WTC11 (cell line): ENCODE data around the gene STX3. TPM values are rescaled to one million over a fixed set of nuclear protein-coding genes. Genes with fewer than 3 reads are reported as not detected.

Source experiments
- ATAC-seq: fragments of 200-7000 bp; cut with Tn5 transposase; 2 replicates; pipeline ENCODE4 v1.10.0; 2021; ENCODE audit warnings: mild to moderate bottlenecking, moderate library complexity
- CTCF ChIA-PET: fragments of 300-600 bp; sonication (Branson Sonifier 250); formaldehyde crosslinking; loops from one replicate; lab custom pipeline; 2021; ENCODE audit warnings: antibody characterized with exemption; lab: Charles Lee
- POLR2A ChIA-PET: fragments of 350-600 bp; sonication (Branson Sonifier 250); formaldehyde crosslinking; loops from one replicate; lab custom pipeline; 2021; ENCODE audit warnings: antibody characterized with exemption; lab: Charles Lee
- DNase-seq: peaks from one replicate; pipeline ENCODE4 v3.0.0; 2021; ENCODE audit warnings: low spot score
- H3K27ac Mint-ChIP-seq: 2 replicates; pipeline ENCODE4 v1.8.0; 2021; ENCODE audit warnings: mixed read lengths
- H3K27me3 Mint-ChIP-seq: 2 replicates; pipeline ENCODE4 v1.8.0; 2021; ENCODE audit warnings: low read depth, mild to moderate bottlenecking, moderate library complexity, mixed read lengths
- H3K36me3 Mint-ChIP-seq: 2 replicates; pipeline ENCODE4 v1.8.0; 2021; ENCODE audit warnings: mixed read lengths
- H3K4me1 Mint-ChIP-seq: 2 replicates; pipeline ENCODE4 v1.8.0; 2022; ENCODE audit warnings: mixed read lengths
- H3K4me3 Mint-ChIP-seq: 2 replicates; pipeline ENCODE4 v1.8.0; 2021; ENCODE audit warnings: mild to moderate bottlenecking, moderate library complexity, mixed read lengths
- H3K9me3 Mint-ChIP-seq: 2 replicates; pipeline ENCODE4 v1.8.0; 2021; ENCODE audit warnings: mixed read lengths
- ETV6 ChIP-seq: sonication (generic); formaldehyde crosslinking; IDR thresholded peaks from 2 replicates; pipeline ENCODE4 v1.8.1; 2022; ENCODE audit warnings: mild to moderate bottlenecking, missing genetic modification reagents
- MXD4 ChIP-seq: fragments of 250-450 bp; sonication (Bioruptor Pico); IDR thresholded peaks from 2 replicates; pipeline ENCODE4 v1.8.0; 2021; ENCODE audit warnings: mild to moderate bottlenecking, moderate library complexity, borderline replicate concordance
- PRRX2 ChIP-seq: fragments of 250-450 bp; sonication (Bioruptor Pico); IDR thresholded peaks from 2 replicates; pipeline ENCODE4 v1.8.0; 2021; ENCODE audit warnings: mild to moderate bottlenecking
- total RNA-seq: library from RNA; stranded (reverse); gene quantifications from 3 replicates; pipeline ENCODE4 v1.2.3, GENCODE V29; 2021
- TF ChIP-seq, protein P1 (sequence below): sonication (generic); formaldehyde crosslinking; IDR thresholded peaks from 2 replicates; pipeline ENCODE4 v1.8.0; 2022; ENCODE audit warnings: mild to moderate bottlenecking, missing genetic modification reagents
- TF ChIP-seq, protein P2 (sequence below): sonication (generic); formaldehyde crosslinking; IDR thresholded peaks from 2 replicates; pipeline ENCODE4 v1.8.1; 2022; ENCODE audit warnings: mild to moderate bottlenecking, missing genetic modification reagents, moderate library complexity, borderline replicate concordance
- TF ChIP-seq, protein P3 (sequence below): fragments of 250-450 bp; sonication (Bioruptor Pico); IDR thresholded peaks from 2 replicates; pipeline ENCODE4 v1.9.0; 2021; ENCODE audit warnings: mild to moderate bottlenecking
- TF ChIP-seq, protein P4 (sequence below): sonication (generic); formaldehyde crosslinking; IDR thresholded peaks from 2 replicates; pipeline ENCODE4 v1.8.1; 2023; ENCODE audit warnings: mild to moderate bottlenecking, missing genetic modification reagents, moderate library complexity
- TF ChIP-seq, protein P5 (sequence below): sonication (generic); formaldehyde crosslinking; IDR thresholded peaks from 2 replicates; pipeline ENCODE4 v1.8.0; 2023; ENCODE audit warnings: mild to moderate bottlenecking, missing genetic modification reagents
- TF ChIP-seq, protein P6 (sequence below): fragments of 250-450 bp; sonication (Bioruptor Pico); IDR thresholded peaks from 2 replicates; pipeline ENCODE4 v1.9.0; 2021; ENCODE audit warnings: mild to moderate bottlenecking, borderline replicate concordance
- TF ChIP-seq, protein P7 (sequence below): sonication (generic); formaldehyde crosslinking; IDR thresholded peaks from 2 replicates; pipeline ENCODE4 v1.8.1; 2023; ENCODE audit warnings: mild to moderate bottlenecking, missing genetic modification reagents
- TF ChIP-seq, protein P8 (sequence below): sonication (generic); formaldehyde crosslinking; IDR thresholded peaks from 2 replicates; pipeline ENCODE4 v1.8.0; 2023; ENCODE audit warnings: missing genetic modification reagents, mild to moderate bottlenecking, borderline replicate concordance

STX3 gene
- total RNA-seq, 1 experiment from 2014 or later: 52.7 TPM

DNA sequence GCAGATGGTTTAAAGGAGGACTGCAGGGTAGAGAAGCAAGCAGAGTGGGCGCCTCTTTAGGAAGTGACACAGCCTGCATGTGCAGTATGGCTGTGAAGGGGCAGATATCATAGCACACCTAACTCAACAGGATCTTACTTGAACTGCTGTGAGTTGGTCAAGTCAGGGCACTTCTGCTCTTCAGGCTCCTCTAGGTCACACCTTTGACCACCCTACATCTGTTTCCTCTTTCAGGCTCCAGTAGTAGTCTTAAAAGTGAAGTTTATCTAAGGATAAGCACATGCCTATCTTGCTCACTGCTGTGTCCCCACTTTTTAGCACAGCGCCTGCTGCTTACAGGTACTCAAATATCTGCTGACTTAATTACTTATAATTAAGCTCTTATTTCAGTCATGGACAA is 48.9 kb downstream of the STX3 start (continued):
- TF ChIP-seq, protein P1, sequence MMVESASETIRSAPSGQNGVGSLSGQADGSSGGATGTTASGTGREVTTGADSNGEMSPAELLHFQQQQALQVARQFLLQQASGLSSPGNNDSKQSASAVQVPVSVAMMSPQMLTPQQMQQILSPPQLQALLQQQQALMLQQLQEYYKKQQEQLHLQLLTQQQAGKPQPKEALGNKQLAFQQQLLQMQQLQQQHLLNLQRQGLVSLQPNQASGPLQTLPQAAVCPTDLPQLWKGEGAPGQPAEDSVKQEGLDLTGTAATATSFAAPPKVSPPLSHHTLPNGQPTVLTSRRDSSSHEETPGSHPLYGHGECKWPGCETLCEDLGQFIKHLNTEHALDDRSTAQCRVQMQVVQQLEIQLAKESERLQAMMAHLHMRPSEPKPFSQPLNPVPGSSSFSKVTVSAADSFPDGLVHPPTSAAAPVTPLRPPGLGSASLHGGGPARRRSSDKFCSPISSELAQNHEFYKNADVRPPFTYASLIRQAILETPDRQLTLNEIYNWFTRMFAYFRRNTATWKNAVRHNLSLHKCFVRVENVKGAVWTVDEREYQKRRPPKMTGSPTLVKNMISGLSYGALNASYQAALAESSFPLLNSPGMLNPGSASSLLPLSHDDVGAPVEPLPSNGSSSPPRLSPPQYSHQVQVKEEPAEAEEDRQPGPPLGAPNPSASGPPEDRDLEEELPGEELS (CRISPR knock-in tag): no peak

DNA sequence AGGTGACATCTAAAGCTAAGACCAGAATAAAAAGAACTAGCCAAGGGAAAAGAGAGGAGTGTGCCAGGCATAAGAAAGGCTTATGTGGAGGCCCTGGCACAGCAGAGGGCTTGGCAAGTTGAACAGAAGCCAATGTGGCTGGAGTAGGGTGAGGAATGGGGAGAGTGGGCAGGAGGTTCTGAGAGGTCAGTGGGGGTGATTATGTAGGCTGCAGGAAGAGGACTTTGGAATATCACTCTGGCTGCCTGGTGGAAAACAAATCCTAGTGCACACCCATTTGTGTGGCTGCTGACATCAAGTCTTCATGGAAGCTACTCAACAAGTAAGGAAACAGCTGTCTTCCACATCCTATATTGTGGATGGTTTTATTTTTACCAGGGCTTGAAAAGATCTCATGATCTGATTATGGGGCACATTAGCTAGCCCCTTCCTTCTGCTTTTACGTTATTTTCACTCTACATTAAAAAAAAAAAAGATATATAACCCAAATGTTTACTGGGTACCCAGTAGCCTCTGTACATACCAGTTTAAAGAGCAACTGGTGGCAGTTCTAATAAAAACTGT is 52.0 kb downstream of the STX3 start:
- ATAC-seq (no peak), DNase-seq (no peak)
- no peaks in the 10 kb centered on the region for H3K27me3 Mint-ChIP-seq
- H3K36me3 Mint-ChIP-seq: peaks cover 36% of the 10 kb centered on the region
- ChIA-PET CTCF (no interaction called here), POLR2A (no interaction called here)
- peaks cover 19% of the 10 kb centered on the region for H3K4me1 Mint-ChIP-seq
- H3K27ac Mint-ChIP-seq: peak overlapping the region; percentile 46; the same call in 1 of the 2 replicates
- no peak overlapping the region for H3K4me3 Mint-ChIP-seq
- TF ChIP-seq, protein P2, sequence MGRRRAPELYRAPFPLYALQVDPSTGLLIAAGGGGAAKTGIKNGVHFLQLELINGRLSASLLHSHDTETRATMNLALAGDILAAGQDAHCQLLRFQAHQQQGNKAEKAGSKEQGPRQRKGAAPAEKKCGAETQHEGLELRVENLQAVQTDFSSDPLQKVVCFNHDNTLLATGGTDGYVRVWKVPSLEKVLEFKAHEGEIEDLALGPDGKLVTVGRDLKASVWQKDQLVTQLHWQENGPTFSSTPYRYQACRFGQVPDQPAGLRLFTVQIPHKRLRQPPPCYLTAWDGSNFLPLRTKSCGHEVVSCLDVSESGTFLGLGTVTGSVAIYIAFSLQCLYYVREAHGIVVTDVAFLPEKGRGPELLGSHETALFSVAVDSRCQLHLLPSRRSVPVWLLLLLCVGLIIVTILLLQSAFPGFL (CRISPR knock-in tag): no peak
- TF ChIP-seq, protein P3, sequence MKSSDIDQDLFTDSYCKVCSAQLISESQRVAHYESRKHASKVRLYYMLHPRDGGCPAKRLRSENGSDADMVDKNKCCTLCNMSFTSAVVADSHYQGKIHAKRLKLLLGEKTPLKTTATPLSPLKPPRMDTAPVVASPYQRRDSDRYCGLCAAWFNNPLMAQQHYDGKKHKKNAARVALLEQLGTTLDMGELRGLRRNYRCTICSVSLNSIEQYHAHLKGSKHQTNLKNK: no peak
- TF ChIP-seq, protein P4, sequence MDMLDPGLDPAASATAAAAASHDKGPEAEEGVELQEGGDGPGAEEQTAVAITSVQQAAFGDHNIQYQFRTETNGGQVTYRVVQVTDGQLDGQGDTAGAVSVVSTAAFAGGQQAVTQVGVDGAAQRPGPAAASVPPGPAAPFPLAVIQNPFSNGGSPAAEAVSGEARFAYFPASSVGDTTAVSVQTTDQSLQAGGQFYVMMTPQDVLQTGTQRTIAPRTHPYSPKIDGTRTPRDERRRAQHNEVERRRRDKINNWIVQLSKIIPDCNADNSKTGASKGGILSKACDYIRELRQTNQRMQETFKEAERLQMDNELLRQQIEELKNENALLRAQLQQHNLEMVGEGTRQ (CRISPR knock-in tag): no peak
- TF ChIP-seq, protein P5, sequence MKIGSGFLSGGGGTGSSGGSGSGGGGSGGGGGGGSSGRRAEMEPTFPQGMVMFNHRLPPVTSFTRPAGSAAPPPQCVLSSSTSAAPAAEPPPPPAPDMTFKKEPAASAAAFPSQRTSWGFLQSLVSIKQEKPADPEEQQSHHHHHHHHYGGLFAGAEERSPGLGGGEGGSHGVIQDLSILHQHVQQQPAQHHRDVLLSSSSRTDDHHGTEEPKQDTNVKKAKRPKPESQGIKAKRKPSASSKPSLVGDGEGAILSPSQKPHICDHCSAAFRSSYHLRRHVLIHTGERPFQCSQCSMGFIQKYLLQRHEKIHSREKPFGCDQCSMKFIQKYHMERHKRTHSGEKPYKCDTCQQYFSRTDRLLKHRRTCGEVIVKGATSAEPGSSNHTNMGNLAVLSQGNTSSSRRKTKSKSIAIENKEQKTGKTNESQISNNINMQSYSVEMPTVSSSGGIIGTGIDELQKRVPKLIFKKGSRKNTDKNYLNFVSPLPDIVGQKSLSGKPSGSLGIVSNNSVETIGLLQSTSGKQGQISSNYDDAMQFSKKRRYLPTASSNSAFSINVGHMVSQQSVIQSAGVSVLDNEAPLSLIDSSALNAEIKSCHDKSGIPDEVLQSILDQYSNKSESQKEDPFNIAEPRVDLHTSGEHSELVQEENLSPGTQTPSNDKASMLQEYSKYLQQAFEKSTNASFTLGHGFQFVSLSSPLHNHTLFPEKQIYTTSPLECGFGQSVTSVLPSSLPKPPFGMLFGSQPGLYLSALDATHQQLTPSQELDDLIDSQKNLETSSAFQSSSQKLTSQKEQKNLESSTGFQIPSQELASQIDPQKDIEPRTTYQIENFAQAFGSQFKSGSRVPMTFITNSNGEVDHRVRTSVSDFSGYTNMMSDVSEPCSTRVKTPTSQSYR: no peak
- TF ChIP-seq, protein P6, sequence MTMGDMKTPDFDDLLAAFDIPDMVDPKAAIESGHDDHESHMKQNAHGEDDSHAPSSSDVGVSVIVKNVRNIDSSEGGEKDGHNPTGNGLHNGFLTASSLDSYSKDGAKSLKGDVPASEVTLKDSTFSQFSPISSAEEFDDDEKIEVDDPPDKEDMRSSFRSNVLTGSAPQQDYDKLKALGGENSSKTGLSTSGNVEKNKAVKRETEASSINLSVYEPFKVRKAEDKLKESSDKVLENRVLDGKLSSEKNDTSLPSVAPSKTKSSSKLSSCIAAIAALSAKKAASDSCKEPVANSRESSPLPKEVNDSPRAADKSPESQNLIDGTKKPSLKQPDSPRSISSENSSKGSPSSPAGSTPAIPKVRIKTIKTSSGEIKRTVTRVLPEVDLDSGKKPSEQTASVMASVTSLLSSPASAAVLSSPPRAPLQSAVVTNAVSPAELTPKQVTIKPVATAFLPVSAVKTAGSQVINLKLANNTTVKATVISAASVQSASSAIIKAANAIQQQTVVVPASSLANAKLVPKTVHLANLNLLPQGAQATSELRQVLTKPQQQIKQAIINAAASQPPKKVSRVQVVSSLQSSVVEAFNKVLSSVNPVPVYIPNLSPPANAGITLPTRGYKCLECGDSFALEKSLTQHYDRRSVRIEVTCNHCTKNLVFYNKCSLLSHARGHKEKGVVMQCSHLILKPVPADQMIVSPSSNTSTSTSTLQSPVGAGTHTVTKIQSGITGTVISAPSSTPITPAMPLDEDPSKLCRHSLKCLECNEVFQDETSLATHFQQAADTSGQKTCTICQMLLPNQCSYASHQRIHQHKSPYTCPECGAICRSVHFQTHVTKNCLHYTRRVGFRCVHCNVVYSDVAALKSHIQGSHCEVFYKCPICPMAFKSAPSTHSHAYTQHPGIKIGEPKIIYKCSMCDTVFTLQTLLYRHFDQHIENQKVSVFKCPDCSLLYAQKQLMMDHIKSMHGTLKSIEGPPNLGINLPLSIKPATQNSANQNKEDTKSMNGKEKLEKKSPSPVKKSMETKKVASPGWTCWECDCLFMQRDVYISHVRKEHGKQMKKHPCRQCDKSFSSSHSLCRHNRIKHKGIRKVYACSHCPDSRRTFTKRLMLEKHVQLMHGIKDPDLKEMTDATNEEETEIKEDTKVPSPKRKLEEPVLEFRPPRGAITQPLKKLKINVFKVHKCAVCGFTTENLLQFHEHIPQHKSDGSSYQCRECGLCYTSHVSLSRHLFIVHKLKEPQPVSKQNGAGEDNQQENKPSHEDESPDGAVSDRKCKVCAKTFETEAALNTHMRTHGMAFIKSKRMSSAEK (CRISPR knock-in tag): no peak
- TF ChIP-seq, protein P7, sequence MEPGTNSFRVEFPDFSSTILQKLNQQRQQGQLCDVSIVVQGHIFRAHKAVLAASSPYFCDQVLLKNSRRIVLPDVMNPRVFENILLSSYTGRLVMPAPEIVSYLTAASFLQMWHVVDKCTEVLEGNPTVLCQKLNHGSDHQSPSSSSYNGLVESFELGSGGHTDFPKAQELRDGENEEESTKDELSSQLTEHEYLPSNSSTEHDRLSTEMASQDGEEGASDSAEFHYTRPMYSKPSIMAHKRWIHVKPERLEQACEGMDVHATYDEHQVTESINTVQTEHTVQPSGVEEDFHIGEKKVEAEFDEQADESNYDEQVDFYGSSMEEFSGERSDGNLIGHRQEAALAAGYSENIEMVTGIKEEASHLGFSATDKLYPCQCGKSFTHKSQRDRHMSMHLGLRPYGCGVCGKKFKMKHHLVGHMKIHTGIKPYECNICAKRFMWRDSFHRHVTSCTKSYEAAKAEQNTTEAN: no peak
- no peak for TF ChIP-seq MXD4 (CRISPR knock-in tag)
- TF ChIP-seq, protein P8, sequence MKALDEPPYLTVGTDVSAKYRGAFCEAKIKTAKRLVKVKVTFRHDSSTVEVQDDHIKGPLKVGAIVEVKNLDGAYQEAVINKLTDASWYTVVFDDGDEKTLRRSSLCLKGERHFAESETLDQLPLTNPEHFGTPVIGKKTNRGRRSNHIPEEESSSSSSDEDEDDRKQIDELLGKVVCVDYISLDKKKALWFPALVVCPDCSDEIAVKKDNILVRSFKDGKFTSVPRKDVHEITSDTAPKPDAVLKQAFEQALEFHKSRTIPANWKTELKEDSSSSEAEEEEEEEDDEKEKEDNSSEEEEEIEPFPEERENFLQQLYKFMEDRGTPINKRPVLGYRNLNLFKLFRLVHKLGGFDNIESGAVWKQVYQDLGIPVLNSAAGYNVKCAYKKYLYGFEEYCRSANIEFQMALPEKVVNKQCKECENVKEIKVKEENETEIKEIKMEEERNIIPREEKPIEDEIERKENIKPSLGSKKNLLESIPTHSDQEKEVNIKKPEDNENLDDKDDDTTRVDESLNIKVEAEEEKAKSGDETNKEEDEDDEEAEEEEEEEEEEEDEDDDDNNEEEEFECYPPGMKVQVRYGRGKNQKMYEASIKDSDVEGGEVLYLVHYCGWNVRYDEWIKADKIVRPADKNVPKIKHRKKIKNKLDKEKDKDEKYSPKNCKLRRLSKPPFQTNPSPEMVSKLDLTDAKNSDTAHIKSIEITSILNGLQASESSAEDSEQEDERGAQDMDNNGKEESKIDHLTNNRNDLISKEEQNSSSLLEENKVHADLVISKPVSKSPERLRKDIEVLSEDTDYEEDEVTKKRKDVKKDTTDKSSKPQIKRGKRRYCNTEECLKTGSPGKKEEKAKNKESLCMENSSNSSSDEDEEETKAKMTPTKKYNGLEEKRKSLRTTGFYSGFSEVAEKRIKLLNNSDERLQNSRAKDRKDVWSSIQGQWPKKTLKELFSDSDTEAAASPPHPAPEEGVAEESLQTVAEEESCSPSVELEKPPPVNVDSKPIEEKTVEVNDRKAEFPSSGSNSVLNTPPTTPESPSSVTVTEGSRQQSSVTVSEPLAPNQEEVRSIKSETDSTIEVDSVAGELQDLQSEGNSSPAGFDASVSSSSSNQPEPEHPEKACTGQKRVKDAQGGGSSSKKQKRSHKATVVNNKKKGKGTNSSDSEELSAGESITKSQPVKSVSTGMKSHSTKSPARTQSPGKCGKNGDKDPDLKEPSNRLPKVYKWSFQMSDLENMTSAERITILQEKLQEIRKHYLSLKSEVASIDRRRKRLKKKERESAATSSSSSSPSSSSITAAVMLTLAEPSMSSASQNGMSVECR: no peak
- no peak for TF ChIP-seq PRRX2
- no peak for TF ChIP-seq ETV6
- H3K9me3 Mint-ChIP-seq: no peaks in the 10 kb centered on the region
